BJ (cell line): ENCODE results near the gene PRPSAP1. TPM values are rescaled to one million over a fixed set of nuclear protein-coding genes. Genes with fewer than 3 reads are reported as not detected.

ENCODE experiments used
- CTCF ChIA-PET: fragments of 350-600 bp; formaldehyde crosslinking; extraction: SDS; loops from one replicate; lab custom pipeline; 2021; ENCODE audit warnings: antibody characterized with exemption, inconsistent platforms; lab: Yijun Ruan, JAX
- POLR2A ChIA-PET: fragments of 300-600 bp; sonication (Branson Sonifier 250); formaldehyde crosslinking; extraction: SDS; loops from one replicate; lab custom pipeline; 2021; ENCODE audit warnings: antibody characterized with exemption; lab: Charles Lee
- DNase-seq: peaks from one replicate; pipeline ENCODE4 v3.0.0-alpha.2; 2011; ENCODE audit warnings: low read depth
- H3K27me3 ChIP-seq: 2 replicates; pipeline ENCODE4 v1.6.0; 2011; ENCODE audit warnings: low read length; ENCODE audit not compliant: control insufficient read depth, insufficient read depth
- H3K36me3 ChIP-seq: 2 replicates; pipeline ENCODE4 v1.5.1; 2011; ENCODE audit warnings: low read length; ENCODE audit not compliant: control insufficient read depth, insufficient read depth
- H3K4me3 ChIP-seq: 2 replicates; pipeline ENCODE4 v1.5.1; 2011; ENCODE audit warnings: low read depth, mild to moderate bottlenecking, control low read depth, low read length
- polyA plus RNA-seq: library from polyadenylated mRNA; depleted of rRNA; stranded (reverse); fragments of >200 nt; gene quantifications from 2 replicates; pipeline ENCODE4 v1.2.3, GENCODE V29; 2011
- TF ChIP-seq, protein P1 (sequence below): IDR thresholded peaks from 2 replicates; pipeline ENCODE4 v1.5.1; 2011; ENCODE audit warnings: low read depth, mild to moderate bottlenecking, control low read depth, inconsistent platforms, low read length, moderate library complexity; ENCODE audit not compliant: insufficient read depth

Gene PRPSAP1
- polyA plus RNA-seq, 1 experiment, result 72.8 TPM

DNA sequence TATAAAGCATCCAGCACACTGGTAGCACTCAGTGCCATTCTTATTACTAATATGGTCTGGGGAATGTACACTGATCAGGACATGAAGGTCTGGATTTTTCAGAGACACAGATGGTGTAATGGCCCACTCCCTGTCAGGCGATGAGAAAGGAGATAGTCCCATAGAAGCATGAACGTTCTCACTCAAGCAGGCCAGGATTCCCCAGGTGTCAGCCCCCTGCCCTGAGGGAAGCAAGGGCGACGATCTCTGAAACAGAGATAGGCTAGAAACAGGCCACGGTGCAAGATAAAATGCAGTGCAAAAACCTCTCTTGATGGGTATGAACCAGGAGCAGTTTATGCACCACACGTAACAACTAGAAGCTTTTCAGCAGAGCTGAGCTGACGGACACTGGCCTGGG lies 10.6 kb downstream of the PRPSAP1 start:
- no peak for DNase-seq
- ChIA-PET CTCF (no interaction called here), POLR2A (no interaction called here)
- H3K27me3 ChIP-seq, result no peaks in the 10 kb centered on the region
- TF ChIP-seq, protein P1, sequence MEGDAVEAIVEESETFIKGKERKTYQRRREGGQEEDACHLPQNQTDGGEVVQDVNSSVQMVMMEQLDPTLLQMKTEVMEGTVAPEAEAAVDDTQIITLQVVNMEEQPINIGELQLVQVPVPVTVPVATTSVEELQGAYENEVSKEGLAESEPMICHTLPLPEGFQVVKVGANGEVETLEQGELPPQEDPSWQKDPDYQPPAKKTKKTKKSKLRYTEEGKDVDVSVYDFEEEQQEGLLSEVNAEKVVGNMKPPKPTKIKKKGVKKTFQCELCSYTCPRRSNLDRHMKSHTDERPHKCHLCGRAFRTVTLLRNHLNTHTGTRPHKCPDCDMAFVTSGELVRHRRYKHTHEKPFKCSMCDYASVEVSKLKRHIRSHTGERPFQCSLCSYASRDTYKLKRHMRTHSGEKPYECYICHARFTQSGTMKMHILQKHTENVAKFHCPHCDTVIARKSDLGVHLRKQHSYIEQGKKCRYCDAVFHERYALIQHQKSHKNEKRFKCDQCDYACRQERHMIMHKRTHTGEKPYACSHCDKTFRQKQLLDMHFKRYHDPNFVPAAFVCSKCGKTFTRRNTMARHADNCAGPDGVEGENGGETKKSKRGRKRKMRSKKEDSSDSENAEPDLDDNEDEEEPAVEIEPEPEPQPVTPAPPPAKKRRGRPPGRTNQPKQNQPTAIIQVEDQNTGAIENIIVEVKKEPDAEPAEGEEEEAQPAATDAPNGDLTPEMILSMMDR, result no peak
- H3K36me3 ChIP-seq, result peaks cover 11% of the 10 kb centered on the region
- no peak overlapping the region for H3K4me3 ChIP-seq

DNA sequence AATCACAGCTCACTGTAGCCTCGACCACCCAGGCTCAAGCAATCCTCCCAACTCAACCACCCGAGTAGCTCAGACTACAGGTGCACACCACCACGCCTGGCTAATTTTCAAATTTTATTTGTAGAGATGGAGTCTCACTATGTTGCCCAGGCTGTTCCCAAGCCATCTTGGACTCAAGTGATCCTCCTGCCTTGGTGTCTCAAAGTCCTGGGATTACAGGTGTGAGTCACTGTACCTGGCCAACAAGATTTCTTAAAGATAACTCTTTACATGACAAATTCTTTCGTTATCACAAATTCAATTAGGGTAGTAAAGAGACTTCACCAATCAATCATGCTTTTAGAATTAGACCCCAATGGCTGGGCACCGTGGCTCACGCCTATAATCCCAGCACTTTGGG lies 12.4 kb downstream of the PRPSAP1 start:
- Histone ChIP-seq H3K36me3 (peaks cover 10% of the 10 kb centered on the region), H3K4me3 (no peak overlapping the region), H3K27me3 (no peaks in the 10 kb centered on the region)
- ChIA-PET POLR2A (no interaction called here), CTCF (no interaction called here)
- TF ChIP-seq, protein P1, result no peak
- DNase-seq, result no peak

DNA sequence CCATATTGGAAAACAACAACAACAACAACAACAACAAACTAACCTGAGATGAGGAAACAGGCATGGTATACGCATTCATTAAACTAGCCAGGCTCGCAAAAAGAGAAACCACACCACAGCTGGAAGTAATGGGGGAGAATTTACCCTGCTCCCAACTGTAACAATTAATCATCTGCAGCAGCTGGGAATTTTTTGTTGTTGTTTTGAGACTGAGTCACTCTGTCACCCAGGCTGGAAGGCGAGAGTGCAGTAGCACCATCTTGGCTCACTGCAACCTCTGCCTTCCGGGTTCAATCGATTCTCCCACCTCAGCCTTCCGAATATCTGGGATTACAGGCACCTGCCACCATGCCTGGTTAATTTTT lies 16.3 kb downstream of the PRPSAP1 start:
- Histone ChIP-seq H3K4me3 (no peak overlapping the region), H3K27me3 (no peaks in the 10 kb centered on the region), H3K36me3 (peaks cover 5% of the 10 kb centered on the region; the same call in 1 of the 2 replicates)
- TF ChIP-seq, protein P1, result no peak
- ChIA-PET POLR2A (no interaction called here), CTCF (interaction anchor here (1.0 to 2.2 kb wide), 5 partner anchors 10 to 70 kb away, joined by 3 to 7 read pairs (median 4); no protein-coding TSS in a partner anchor)
- no peak for DNase-seq

DNA sequence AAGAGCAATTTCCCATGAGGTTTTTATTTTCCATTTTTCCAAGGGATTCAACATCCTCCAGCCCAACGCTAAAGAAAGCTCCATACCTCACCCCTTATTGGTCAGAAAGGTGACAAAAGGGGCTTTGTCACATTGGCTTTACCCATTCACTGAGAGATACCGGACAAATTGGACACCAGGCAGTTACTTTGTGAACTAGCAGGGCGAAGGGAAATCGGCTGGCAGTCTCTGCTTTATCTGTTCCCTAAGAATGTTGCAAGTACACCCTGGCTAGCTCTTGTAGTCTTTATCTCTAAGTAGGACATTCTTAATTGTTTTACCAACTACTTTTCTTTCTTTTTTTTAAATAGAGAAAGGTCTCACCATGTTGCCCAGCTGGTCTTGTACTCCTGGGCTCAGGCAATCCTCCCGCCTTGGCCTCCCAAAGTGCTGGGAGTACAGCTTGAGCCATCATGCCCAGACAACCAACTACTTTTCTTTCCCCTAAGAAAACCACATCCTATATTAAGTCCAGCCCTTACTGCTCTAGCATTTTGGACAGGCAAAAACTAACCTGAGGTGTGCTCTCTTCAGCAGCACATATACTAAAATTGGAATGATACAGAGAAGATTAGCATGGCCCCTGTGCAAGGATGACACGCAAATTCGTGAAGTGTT lies 16.8 kb downstream of the PRPSAP1 start:
- Histone ChIP-seq H3K4me3 (no peak overlapping the region), H3K36me3 (peaks cover 3% of the 10 kb centered on the region; the same call in 1 of the 2 replicates), H3K27me3 (no peaks in the 10 kb centered on the region)
- POLR2A ChIA-PET, result no interaction called here
- DNase-seq, result no peak
- CTCF ChIA-PET, result interaction anchor here (0.6 to 2.2 kb wide), 7 partner anchors 9 to 119 kb away, joined by 3 to 7 read pairs (median 3); partner anchors contain the start of gene PRPSAP1
- TF ChIP-seq, protein P1, result no peak

DNA sequence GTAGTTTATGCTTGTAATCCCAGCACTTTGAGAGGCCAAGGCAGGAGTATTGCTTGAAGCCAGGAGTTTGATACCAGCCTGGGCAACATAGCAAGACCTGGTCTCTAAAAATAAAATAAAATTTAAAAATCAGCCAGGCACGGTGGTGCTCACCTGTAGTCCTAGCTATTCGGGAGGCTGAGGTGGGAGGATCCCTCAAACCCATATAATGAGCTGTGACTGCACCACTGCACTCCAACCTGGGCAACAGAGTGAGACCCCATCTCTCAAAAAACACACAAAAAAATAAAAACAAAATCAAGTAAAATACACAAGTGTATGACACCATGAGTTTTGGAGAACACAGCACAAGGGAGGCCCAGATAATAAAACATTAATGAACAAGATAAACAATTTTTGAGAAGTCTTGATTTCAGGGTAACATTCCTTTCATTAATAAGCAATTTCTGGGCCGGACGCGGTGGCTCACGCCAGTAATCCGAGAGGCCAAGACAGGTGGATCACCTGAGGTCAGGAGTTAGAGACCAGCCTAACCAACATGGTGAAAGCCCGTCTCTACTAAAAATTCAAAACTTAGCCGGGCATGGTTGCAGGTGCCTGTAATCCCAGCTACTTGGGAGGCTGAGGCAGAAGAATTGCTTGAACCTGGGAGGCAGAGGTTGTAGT lies 17.9 kb downstream of the PRPSAP1 start:
- DNase-seq, result no peak
- H3K27me3 ChIP-seq, result no peaks in the 10 kb centered on the region
- TF ChIP-seq, protein P1, result no peak
- 0 out of 2 replicates have a peak, but pooled peaks cover under 1% of the 10 kb centered on the region for H3K36me3 ChIP-seq
- ChIA-PET POLR2A (no interaction called here), CTCF (interaction anchor here (0.6 to 2.2 kb wide), 4 partner anchors 18 to 120 kb away, joined by 3 to 7 read pairs (median 3); partner anchors contain the start of gene PRPSAP1)
- no peak overlapping the region for H3K4me3 ChIP-seq
